Muscle of leg (tissue), 11 donors: Measurements from ENCODE around the gene FXYD2. TPM values are rescaled to one million over a fixed set of nuclear protein-coding genes. Genes with fewer than 3 reads are reported as not detected.

ENCODE experiments used
- DNase-seq: peaks from one replicate; pipeline ENCODE4 v3.0.0; 2013
- H3K27ac ChIP-seq: one replicate; pipeline ENCODE4 v1.5.1; 2013; ENCODE audit warnings: mild to moderate bottlenecking, low read length, control low read depth
- H3K27me3 ChIP-seq: one replicate; pipeline ENCODE4 v1.6.1; 2013; ENCODE audit warnings: low read length; ENCODE audit not compliant: control insufficient read depth, insufficient read depth
- H3K36me3 ChIP-seq: one replicate; pipeline ENCODE4 v1.6.1; 2013; ENCODE audit warnings: low read length; ENCODE audit not compliant: control insufficient read depth, insufficient read depth
- H3K4me1 ChIP-seq: one replicate; pipeline ENCODE4 v1.6.1; 2013; ENCODE audit warnings: low read length; ENCODE audit not compliant: control insufficient read depth, insufficient read depth
- H3K4me3 ChIP-seq: one replicate; pipeline ENCODE4 v1.5.1; 2013; ENCODE audit warnings: low read length, control low read depth
- H3K9me3 ChIP-seq: replicated peaks from 2 replicates; pipeline ENCODE4 v1.6.1; 2013; ENCODE audit warnings: low read depth, low read length; ENCODE audit not compliant: control insufficient read depth
- WGBS: methylation state at CpG from one replicate; pipeline ENCODE4 v1.1.5; 2013; ENCODE audit warnings: missing lambda C conversion rate; ENCODE audit not compliant: insufficient coverage; 5-methylcytosine and 5-hydroxymethylcytosine counted together
- polyA plus RNA-seq, 8 donors: library from polyadenylated mRNA; unstranded; fragments of 120-200 nt; gene quantifications; one replicate each; pipeline versions ENCODE4 v1.2.1 to v1.2.3, GENCODE V29; 2013; ENCODE audit warnings: inconsistent platforms in 1 of 8, low replicate concordance in 1 of 8; ENCODE audit not compliant: insufficient read length in 8 of 8, insufficient read depth in 1 of 8
- total RNA-seq: library from RNA; stranded (reverse); fragments of 120-200 nt; gene quantifications from one replicate; pipeline ENCODE4 v1.2.4, GENCODE V29; 2013

Gene FXYD2
- total and polyA plus RNA-seq, 9 donors, result 0.23 to 3.3 (median 1.3) TPM

GRCh38 chr11:117859488-117860112 is 35.1 kb upstream of the FXYD2 start:
- Histone ChIP-seq H3K4me3 (no peak overlapping the region), H3K27ac (peak overlapping the region; percentile 13), H3K36me3 (peaks cover 8% of the 10 kb centered on the region), H3K9me3 (no peaks in the 10 kb centered on the region), H3K27me3 (no peaks in the 10 kb centered on the region), H3K4me1 (peaks cover 52% of the 10 kb centered on the region)
- no peak for DNase-seq
- WGBS, result 53% methylated on average over 2 of the region's 9 CpGs

DNA sequence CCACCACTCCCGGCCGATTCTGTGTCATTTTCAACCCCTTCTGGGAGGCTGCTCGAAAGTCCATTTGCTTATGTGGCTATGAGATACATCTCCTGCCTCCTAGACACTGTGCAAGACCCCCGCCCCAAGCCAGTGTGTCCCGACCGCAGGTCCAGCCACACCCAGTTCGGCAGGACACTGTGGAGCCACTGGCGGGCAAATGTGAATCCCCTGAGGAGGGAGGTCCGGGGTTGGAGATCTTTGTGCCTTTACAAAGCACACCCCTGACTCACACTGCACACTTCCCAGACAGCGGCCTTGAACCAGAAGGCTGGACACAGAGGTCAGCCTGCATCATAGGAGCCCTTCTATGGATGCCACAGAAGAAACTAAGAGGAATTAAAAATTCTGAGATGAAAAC is 34.5 kb upstream of the FXYD2 start:
- H3K27ac ChIP-seq, result peak overlapping the region; percentile 13
- H3K4me1 ChIP-seq, result peaks cover 52% of the 10 kb centered on the region
- no peak for DNase-seq
- peaks cover 12% of the 10 kb centered on the region for H3K36me3 ChIP-seq
- WGBS, result 90% methylated on average over 6 of the region's 10 CpGs
- no peak overlapping the region for H3K4me3 ChIP-seq
- H3K9me3 ChIP-seq, result no peaks in the 10 kb centered on the region
- H3K27me3 ChIP-seq, result no peaks in the 10 kb centered on the region

DNA sequence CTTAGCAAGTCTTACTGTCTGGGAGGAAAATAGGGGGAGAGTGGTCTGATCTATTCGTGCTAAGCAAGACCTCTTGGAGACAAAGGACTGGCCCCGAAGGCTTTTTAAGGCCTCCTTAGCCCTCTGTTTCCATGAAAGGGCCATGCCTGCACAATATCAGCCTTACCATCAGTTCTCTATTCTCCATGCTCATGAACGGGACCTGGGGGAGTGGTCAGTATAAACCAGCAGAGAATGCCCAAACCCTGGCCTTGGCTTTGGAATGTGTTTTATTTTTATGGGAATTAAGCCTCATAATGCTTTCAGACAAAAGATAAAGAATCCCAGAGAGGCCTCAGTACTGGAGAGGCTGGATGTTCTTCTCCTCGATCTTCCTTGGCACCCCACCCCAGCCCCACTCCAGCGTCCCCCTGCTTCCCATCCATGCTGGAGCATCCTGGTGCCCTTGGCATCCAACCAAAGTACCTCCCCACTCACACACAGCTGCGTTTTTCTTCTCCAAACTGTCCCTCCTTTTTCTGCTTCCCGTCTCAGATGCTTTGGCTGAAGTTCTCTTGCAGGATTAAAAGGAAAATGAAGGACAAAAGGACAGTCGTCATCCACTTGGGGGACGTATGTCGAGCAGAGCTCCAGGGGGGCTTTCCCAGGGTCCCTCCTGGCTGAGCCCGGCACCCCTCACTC is 33.3 kb upstream of the FXYD2 start:
- DNase-seq, result peak; percentile 60
- Histone ChIP-seq H3K27me3 (no peaks in the 10 kb centered on the region), H3K27ac (peak overlapping the region; percentile 84), H3K4me1 (peaks cover 50% of the 10 kb centered on the region), H3K4me3 (no peak overlapping the region), H3K36me3 (peaks cover 12% of the 10 kb centered on the region), H3K9me3 (peaks cover 3% of the 10 kb centered on the region)
- 26% methylated on average over 7 of the region's 11 CpGs for WGBS

DNA sequence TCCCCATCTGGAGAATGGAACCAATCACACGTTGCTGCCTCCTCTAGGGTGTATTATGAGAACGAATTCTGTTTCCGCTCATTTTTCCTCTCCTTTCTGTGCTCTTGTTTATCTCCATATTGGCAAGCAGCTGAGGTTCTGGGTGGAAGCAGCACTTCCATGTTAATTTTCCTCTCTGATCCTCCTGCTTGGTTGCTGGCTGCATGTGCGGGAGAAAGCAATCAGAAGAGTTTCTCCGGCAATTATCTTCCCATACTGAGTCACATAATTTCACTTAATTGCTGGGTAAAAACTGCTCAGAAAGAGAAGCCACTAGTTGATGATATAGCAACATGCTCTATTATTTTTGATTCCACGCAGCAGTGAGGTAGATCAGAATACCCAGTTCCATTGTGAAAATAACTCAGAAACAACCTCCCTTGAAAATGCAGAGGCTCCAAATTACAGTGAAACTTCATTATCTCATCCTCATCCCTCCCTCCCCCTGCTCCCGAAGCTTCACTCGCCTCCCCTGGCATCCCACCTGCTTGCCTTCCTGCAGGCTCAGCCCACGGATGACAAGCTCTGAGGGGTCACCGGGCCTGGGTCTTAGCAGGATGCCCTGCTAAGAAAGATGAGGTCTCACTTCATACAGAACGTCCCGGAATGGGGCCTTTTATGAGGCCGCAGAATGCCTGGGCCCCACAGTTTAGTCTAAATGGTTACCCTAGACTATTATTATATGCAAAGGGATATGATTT is 31.5 kb upstream of the FXYD2 start:
- Histone ChIP-seq H3K27me3 (no peaks in the 10 kb centered on the region), H3K4me3 (no peak overlapping the region), H3K36me3 (peaks cover 9% of the 10 kb centered on the region), H3K4me1 (peaks cover 40% of the 10 kb centered on the region), H3K27ac (no peak overlapping the region), H3K9me3 (peaks cover 8% of the 10 kb centered on the region)
- no peak for DNase-seq
- WGBS, result 80% methylated on average over 8 of the region's 13 CpGs

DNA sequence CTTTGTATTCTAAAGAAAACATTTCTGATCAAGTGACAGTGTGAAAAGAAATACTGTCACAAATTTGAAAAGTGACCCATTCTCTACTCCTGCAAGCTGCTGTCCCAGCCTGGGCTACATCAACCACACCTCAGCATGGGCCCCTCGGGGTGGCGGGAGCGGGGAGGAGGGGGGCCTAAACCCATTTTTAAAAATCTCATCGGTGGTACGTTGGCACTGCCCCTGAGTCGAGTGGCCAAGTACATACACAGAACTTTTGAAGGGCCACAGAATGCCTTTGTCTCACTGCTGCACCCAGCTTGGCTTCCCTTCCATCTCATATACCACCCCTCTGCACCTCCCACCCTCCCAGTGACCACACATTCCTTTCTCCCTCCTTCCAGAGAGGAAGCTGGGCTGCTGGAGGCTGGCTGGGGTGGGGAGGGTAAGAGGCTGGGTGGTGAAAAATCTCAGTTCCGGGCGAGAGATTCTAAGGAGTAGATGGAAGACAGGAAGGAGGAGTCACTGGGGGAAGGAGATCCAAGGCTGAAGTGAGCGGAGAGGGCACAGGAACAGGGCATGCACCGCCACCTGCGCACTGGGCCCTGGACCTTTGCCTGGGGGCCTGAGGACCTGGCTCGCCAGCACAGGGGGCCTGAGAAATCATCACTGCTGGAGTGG is 30.8 kb upstream of the FXYD2 start:
- Histone ChIP-seq H3K27me3 (no peaks in the 10 kb centered on the region), H3K27ac (no peak overlapping the region), H3K36me3 (peaks cover 6% of the 10 kb centered on the region), H3K4me1 (peaks cover 34% of the 10 kb centered on the region), H3K4me3 (no peak overlapping the region), H3K9me3 (peaks cover 8% of the 10 kb centered on the region)
- DNase-seq, result no peak
- WGBS, result 91% methylated on average over 9 of the region's 12 CpGs

DNA sequence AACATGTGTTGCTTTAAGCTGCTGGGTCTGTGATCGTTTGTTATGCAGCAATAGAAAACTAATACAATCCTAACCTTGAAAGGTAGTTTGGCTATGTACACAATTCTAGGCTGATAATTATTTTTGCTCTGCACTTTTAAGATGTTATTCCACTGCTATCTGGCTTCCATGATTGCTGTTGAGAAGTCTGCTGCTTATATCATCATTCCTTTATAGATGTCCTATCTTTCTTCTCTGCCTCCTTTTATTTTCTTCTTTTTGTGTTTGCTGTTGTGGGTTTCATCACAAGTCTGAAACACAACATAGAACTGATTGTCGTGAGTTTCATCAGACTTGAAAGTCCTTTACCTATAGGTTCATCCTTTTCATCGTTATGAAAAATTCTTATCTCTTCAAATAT is 27.8 kb upstream of the FXYD2 start:
- Histone ChIP-seq H3K4me1 (peaks cover 9% of the 10 kb centered on the region), H3K4me3 (no peak overlapping the region), H3K36me3 (peaks cover 3% of the 10 kb centered on the region), H3K27ac (peak overlapping the region; percentile 89), H3K9me3 (peaks cover 8% of the 10 kb centered on the region), H3K27me3 (no peaks in the 10 kb centered on the region)
- no peak for DNase-seq
- WGBS, result 100% methylated on average over 2 of the region's 3 CpGs

DNA sequence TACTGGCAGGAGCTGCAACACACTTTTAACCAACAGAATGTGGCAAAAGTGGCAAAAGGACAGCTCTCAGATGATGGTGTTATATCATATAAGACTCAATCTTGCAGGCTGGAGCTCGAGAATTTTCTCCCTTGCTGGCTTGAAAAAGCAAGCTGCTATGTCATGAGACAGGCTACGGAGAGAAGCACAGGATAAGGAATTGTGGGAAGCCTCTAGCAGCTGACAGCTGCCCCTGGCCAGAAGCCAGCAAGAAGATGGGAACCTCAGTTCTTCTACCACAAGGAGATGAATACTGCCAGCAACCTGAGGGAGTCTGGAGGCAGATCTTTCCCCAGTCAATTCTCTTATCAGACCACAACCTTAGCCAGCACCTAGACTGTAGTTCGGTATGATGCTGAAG is 27.3 kb upstream of the FXYD2 start:
- H3K36me3 ChIP-seq, result peaks cover 3% of the 10 kb centered on the region
- H3K4me3 ChIP-seq, result no peak overlapping the region
- no CpG with 5 or more reads among the region's 3 CpGs for WGBS
- peaks cover 9% of the 10 kb centered on the region for H3K4me1 ChIP-seq
- peaks cover 8% of the 10 kb centered on the region for H3K9me3 ChIP-seq
- H3K27ac ChIP-seq, result peak overlapping the region; percentile 89
- no peaks in the 10 kb centered on the region for H3K27me3 ChIP-seq
- peak; percentile 85 for DNase-seq

GRCh38 chr11:117851106-117851505 is 26.6 kb upstream of the FXYD2 start:
- no peak overlapping the region for H3K4me3 ChIP-seq
- peaks cover 9% of the 10 kb centered on the region for H3K4me1 ChIP-seq
- H3K27me3 ChIP-seq, result no peaks in the 10 kb centered on the region
- peak overlapping the region; percentile 89 for H3K27ac ChIP-seq
- peak; percentile 79 for DNase-seq
- 20% methylated on average over 1 of the region's 3 CpGs for WGBS
- H3K36me3 ChIP-seq, result peaks cover 3% of the 10 kb centered on the region
- H3K9me3 ChIP-seq, result peaks cover 8% of the 10 kb centered on the region

- DNase-seq, result no peak
- no peak overlapping the region for H3K27ac ChIP-seq
- 100% methylated on average over 2 of the region's 6 CpGs for whole genome bisulfite sequencing
- peaks cover 9% of the 10 kb centered on the region for H3K4me1 ChIP-seq
- peaks cover 3% of the 10 kb centered on the region for H3K36me3 ChIP-seq
- H3K4me3 ChIP-seq, result no peak overlapping the region
- peaks cover 8% of the 10 kb centered on the region for H3K9me3 ChIP-seq
- H3K27me3 ChIP-seq, result no peaks in the 10 kb centered on the region
Observed at GRCh38 chr11:117849781-117850414, 25.4 kb upstream of the FXYD2 start.
